Parathyroid adenoma (tissue), 2 donors: ENCODE measurements around the gene BBOX1.

Source experiments
- H2AFZ ChIP-seq: fragments of 300-600 bp; sonication (generic); one replicate; pipeline ENCODE4 v1.7.0; 2017; ENCODE audit warnings: antibody characterized with exemption, mild to moderate bottlenecking
- H3K27ac ChIP-seq: fragments of 300-600 bp; sonication (generic); one replicate; pipeline ENCODE4 v1.7.0; 2017
- H3K27me3 ChIP-seq: fragments of 300-600 bp; sonication (generic); one replicate; pipeline ENCODE4 v1.7.0; 2017; ENCODE audit warnings: low read length; ENCODE audit not compliant: control insufficient read depth, insufficient read depth
- H3K36me3 ChIP-seq: fragments of 300-600 bp; sonication (generic); one replicate; pipeline ENCODE4 v1.7.0; 2017; ENCODE audit warnings: low read length; ENCODE audit not compliant: control insufficient read depth, insufficient read depth
- H3K4me1 ChIP-seq: fragments of 300-600 bp; sonication (generic); one replicate; pipeline ENCODE4 v1.7.0; 2017; ENCODE audit warnings: control low read depth
- H3K4me2 ChIP-seq: fragments of 300-600 bp; sonication (generic); one replicate; pipeline ENCODE4 v1.7.0; 2017; ENCODE audit warnings: low read length
- H3K4me3 ChIP-seq: fragments of 300-600 bp; sonication (generic); one replicate; pipeline ENCODE4 v1.7.0; 2017; ENCODE audit warnings: low read depth, low read length
- H3K79me2 ChIP-seq: fragments of 300-600 bp; sonication (generic); one replicate; pipeline ENCODE4 v1.7.0; 2017; ENCODE audit warnings: control low read depth
- H3K9ac ChIP-seq: fragments of 300-600 bp; sonication (generic); one replicate; pipeline ENCODE4 v1.7.0; 2017; ENCODE audit warnings: mild to moderate bottlenecking
- H3K9me3 ChIP-seq: fragments of 300-600 bp; sonication (generic); one replicate; pipeline ENCODE4 v1.7.0; 2017; ENCODE audit warnings: low read length; ENCODE audit not compliant: control insufficient read depth
- TF ChIP-seq, protein P1 (sequence below): fragments of 300-600 bp; sonication (generic); IDR thresholded peaks from one replicate; pipeline ENCODE4 v1.7.0; 2017; ENCODE audit warnings: antibody characterized with exemption, mild to moderate bottlenecking
- donor health status: primary hyperparathyroidism.

BBOX1 gene

GRCh38 chr11:27052668-27053067, 12.1 kb downstream of the BBOX1 start:
- H3K4me3 ChIP-seq: no peak overlapping the region
- no peaks in the 10 kb centered on the region for H3K4me1 ChIP-seq
- H3K9me3 ChIP-seq: no peaks in the 10 kb centered on the region
- no peaks in the 10 kb centered on the region for H3K79me2 ChIP-seq
- TF ChIP-seq, protein P1, sequence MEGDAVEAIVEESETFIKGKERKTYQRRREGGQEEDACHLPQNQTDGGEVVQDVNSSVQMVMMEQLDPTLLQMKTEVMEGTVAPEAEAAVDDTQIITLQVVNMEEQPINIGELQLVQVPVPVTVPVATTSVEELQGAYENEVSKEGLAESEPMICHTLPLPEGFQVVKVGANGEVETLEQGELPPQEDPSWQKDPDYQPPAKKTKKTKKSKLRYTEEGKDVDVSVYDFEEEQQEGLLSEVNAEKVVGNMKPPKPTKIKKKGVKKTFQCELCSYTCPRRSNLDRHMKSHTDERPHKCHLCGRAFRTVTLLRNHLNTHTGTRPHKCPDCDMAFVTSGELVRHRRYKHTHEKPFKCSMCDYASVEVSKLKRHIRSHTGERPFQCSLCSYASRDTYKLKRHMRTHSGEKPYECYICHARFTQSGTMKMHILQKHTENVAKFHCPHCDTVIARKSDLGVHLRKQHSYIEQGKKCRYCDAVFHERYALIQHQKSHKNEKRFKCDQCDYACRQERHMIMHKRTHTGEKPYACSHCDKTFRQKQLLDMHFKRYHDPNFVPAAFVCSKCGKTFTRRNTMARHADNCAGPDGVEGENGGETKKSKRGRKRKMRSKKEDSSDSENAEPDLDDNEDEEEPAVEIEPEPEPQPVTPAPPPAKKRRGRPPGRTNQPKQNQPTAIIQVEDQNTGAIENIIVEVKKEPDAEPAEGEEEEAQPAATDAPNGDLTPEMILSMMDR: no peak
- H3K27ac ChIP-seq: no peak overlapping the region
- no peak overlapping the region for H2AFZ ChIP-seq
- H3K27me3 ChIP-seq: no peaks in the 10 kb centered on the region
- H3K4me2 ChIP-seq: no peak overlapping the region
- H3K36me3 ChIP-seq: no peaks in the 10 kb centered on the region
- no peak overlapping the region for H3K9ac ChIP-seq

GRCh38 chr11:27055065-27055682, 14.6 kb downstream of the BBOX1 start:
- TF ChIP-seq, protein P1: no peak
- Histone ChIP-seq H3K79me2 (no peaks in the 10 kb centered on the region), H3K4me3 (no peak overlapping the region), H3K4me1 (no peaks in the 10 kb centered on the region), H2AFZ (no peak overlapping the region), H3K4me2 (no peak overlapping the region), H3K36me3 (no peaks in the 10 kb centered on the region), H3K9me3 (no peaks in the 10 kb centered on the region), H3K9ac (no peak overlapping the region), H3K27ac (no peak overlapping the region), H3K27me3 (no peaks in the 10 kb centered on the region)

DNA sequence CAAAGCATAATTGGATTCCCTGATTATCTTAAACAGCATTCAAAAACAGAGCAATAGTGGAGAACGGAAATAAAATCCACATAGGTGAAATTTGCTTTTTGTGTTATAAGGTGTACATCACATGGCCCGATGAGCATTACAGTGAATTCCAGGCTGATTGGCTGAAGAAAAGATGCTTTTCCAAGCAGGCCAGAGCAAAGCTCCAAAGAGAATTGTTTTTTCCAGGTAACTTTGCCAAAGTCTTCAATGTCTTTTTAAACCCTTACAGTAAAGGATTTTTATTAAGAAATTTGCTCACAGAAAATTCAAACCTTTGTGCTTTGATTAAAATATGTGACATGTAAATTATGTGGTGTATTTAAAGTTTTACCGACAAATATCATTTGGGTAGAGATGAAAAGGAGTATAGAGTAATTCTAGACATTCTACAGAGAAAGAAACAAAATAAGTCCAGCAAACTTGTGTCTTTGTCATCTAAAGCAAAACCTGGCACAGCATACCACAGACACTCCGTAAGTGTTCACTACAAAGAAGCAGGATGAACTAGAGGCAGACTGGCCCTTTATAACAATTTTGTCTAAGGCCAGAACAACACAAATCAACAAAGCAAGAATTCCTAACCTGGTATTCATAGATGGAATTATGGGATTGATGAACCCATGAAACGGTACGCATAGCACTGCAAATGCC, 16.6 kb downstream of the BBOX1 start:
- no peak overlapping the region for H3K27ac ChIP-seq
- no peaks in the 10 kb centered on the region for H3K36me3 ChIP-seq
- TF ChIP-seq, protein P1: no peak
- no peak overlapping the region for H3K4me2 ChIP-seq
- no peaks in the 10 kb centered on the region for H3K9me3 ChIP-seq
- H3K4me3 ChIP-seq: no peak overlapping the region
- H2AFZ ChIP-seq: no peak overlapping the region
- H3K4me1 ChIP-seq: no peaks in the 10 kb centered on the region
- H3K27me3 ChIP-seq: no peaks in the 10 kb centered on the region
- no peaks in the 10 kb centered on the region for H3K79me2 ChIP-seq
- H3K9ac ChIP-seq: no peak overlapping the region

DNA sequence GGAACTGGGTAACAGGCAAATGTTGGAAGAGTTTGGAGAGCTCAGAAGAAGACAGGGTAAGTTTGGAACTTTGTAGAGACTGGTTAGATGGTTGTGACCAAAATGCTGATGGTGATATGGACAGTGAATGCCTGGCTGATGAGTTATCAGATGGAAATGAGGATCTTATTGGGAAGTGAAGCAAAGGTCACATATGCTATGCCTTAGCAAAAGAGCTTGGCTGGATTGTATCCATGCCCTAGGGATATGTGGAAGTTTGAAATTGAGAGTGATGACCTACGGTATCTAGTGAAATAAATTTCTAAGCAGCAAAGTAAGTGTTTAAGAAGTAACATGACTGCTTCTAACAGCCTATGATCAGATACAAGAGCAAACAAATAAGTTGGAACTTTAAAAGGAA, 17.8 kb downstream of the BBOX1 start:
- Histone ChIP-seq H3K27me3 (no peaks in the 10 kb centered on the region), H3K27ac (no peak overlapping the region), H3K4me1 (no peaks in the 10 kb centered on the region), H2AFZ (no peak overlapping the region), H3K9me3 (no peaks in the 10 kb centered on the region), H3K36me3 (no peaks in the 10 kb centered on the region), H3K9ac (no peak overlapping the region), H3K79me2 (no peaks in the 10 kb centered on the region), H3K4me2 (no peak overlapping the region), H3K4me3 (no peak overlapping the region)
- TF ChIP-seq, protein P1: no peak

GRCh38 chr11:27059431-27059830, 18.8 kb downstream of the BBOX1 start:
- Histone ChIP-seq H3K4me2 (no peak overlapping the region), H3K9me3 (no peaks in the 10 kb centered on the region), H3K4me3 (no peak overlapping the region), H3K4me1 (no peaks in the 10 kb centered on the region), H3K27me3 (no peaks in the 10 kb centered on the region), H3K9ac (no peak overlapping the region), H3K27ac (no peak overlapping the region), H3K36me3 (no peaks in the 10 kb centered on the region), H2AFZ (no peak overlapping the region), H3K79me2 (no peaks in the 10 kb centered on the region)
- TF ChIP-seq, protein P1: no peak
